ENCODE measurements around the gene RNF215.

Gene RNF215

DNA sequence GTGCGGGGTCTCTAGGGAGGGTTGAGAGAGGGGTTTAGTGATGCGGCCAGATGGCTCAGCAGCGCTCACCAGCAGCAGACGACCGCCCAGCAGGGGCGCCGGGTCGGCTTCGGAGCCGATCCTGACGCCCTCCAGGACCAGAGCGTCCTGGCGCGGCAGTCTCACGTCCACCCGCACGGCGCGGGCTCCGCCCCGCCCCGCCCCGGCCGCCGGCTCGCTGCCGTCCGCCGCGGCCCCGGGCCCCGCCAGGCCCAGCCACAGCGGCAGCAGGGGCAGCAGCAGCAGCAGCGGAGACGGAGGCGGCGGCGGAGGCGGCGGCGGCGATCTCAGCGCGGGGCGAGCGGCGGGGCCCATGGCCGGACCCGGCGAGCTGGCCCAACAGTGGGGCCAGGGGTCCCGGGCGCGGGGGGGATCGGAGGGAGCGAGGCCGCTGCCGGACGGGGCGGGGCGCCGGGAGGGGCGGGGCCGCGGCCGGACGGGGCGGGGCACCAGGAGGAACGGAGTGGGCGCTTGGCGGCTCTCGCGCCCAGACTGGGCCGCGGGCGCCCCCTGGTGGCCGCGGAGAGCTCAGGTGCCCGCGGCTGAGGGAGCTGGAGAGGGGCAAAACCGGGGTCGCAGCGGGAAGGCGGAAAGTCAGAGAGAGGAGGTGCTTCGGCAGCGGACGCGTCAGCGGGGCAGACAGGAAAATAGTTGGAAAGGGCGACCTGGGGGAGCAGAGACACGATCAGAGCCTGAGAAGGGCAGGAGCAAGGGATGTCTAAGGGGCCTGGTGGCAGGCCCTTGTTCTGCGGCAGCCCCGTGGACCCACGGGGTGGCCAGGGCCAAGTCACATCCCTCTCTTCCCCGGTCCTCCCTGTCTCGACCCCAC is at the start of gene RNF215:
Gene RNF215, minus strand, starts transcription at position 452 of the 868 bp plus-strand sequence. Its CDS starts 98 bp downstream, at position 354.
- DNase-seq, result peak in 1 of 2 experiments; percentile 63

- no peak for DNase-seq
These were observed 49.0 kb upstream of the RNF215 start for GRCh38 chr22:30436196-30436595.

- DNase-seq, result no peak
These were observed 48.5 kb upstream of the RNF215 start for GRCh38 chr22:30435674-30436126.

DNA sequence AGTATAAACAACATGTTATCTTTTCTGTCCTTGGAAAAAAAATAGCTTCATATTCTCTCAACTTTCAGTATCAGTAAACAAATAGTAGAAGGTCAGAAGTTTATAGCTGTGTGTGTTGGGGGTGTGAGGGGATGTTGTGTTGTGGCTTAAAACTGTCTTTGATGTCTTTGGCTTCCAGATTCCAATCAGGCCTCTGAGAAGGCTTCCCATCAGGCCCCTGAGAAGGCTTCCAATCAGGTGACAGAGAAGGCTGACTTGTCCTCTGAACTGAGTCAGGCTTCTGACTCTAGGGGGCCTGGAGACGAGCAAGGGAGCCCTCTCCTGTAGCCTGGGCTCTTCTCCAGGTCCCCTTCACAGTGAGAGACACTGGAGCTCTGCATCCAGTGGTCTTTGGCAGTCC is 47.6 kb upstream of the RNF215 start:
- DNase-seq, result no peak

DNA sequence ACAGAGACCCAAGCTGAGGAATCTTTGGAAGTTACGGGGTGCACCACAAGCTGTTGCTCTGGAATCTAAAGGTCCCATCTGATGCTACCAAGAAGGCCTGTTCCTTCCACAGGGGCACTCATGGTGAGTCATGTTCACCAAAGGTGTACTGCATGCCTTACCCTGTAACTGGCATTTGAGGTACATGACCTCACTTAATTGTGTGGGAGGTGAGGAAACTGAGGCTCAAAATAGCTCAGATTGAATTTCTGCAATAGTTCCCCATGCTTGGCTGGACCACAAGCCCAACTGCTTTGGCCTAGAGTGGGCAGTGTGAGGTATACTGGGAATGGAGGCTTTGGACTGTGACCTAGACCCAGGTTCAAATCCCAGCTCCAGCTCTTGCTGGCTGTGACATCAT is 46.6 kb upstream of the RNF215 start:
- no peak for DNase-seq

GRCh38 chr22:30433227-30433626 is 46.0 kb upstream of the RNF215 start:
- no peak for DNase-seq

DNA sequence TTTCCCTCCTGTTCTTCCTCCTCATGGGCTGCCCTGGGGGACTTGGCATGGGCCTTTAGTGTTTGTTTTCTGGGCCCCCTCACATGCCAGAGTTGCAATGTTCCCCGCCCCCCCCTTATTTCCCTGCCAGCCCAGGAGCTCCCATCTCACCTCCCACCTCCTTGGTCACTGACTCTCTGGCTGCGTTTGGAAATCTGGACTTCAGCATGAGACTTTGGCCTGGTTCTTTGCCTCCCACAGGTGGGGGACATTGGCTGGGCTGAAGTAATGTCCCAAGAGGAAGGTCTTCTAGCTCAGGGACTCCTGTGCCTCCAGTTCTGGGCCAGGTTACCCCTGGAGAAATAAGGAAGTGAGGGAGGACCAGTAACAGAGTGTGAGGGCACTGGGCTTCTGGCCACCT is 45.3 kb upstream of the RNF215 start:
- no peak for DNase-seq

DNA sequence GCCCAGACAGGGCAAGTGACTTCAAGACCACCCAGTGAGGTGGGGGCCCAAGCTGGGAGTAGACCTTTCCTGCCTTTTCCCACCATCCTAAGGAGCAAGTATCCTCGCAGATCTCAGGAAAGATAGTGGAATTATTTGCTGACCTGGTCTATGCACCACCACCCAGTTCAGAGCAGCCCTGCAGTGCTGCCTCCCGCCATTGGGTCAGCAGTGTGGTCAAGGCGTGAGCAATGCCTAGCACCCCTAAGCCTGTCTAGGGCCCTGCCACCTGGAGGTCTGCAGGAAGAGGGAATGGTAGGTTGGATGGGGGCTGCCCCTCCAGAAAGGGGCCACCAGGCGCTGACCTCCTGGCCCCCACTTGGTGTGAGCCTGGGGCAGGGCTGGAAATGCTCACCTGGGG is 44.9 kb upstream of the RNF215 start:
- no peak for DNase-seq

- DNase-seq, result no peak
These were observed 43.7 kb upstream of the RNF215 start for GRCh38 chr22:30430933-30431332.

DNA sequence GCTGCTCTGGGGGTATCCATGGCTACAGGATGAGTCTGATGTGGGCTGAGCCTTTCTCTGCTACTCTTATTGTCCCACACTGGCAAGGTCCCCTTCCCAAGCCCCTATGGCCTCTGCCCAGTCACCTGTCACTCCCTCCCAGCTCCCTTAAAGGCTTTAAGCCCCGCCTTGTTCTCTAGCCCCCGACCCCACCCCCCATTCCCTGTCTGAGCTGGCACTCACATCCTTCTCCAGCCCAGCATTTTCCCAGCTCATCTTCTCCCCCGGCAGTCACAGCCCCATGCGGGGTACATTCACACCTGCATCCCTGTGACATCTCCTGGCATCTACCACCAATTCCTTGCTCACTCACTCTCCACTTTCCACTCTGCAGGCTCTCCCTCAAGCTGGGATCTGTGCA is 42.7 kb upstream of the RNF215 start:
- DNase-seq, result no peak

DNA sequence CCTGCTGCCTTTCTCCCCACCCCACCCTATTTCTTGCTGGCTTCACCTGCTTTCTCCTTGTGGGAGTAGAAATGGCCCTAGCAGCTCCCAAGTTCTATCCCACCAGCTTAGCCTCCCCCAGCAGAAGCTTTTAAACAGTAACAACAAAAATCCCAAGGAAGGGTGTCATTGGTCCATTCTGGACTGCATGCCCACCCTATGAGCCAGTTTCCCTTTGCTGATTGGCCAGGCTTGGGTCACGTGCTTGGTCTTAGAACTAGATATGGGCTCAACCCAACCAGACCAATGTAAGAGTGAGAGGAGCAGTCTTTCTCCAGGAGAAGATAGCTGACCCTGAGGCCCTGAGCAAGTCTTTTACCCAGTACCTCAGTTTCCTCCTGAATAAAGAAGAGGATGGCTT is 40.7 kb upstream of the RNF215 start:
- DNase-seq, result no peak

DNA sequence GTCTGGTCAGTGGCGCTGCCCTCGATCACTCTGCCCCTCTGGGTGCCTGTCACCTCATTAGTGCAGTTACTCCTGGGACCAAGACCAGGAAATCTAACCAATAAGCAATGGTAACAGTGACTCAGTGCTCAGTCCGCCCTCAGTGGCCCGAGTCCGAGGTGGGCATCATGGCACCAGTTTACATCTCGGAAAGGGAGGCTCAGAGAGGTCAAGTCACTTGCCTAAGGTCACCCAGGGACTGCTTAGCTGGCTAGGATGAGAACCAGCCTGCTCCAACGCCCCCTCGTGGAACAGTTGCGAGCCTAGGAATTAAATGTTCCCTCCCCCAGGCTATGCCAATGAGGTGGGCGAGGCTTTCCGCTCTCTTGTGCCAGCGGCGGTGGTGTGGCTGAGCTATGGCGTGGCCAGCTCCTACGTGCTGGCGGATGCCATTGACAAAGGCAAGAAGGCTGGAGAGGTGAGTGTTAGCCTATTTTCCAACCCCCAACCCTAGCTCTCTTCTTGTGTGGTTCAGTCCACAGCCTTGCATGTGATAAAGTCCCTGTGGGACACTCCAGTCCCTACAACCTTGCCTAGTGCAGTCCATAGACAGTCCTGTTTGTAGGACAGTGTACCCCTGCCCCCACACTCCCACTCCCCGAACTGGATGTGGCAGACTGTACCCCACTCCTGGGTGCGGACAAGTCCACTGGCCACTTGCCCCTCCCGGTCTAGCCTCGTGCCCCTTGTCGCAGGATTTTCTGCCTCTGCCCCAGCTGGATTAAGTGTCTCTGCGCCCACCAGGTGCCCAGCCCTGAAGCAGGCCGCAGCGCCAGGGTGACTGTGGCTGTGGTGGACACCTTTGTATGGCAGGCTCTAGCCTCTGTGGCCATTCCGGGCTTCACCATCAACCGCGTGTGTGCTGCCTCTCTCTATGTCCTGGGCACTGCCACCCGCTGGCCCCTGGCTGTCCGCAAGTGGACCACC is 39.5 kb upstream of the RNF215 start:
- peak in 1 of 2 experiments; percentile 10 for DNase-seq

DNA sequence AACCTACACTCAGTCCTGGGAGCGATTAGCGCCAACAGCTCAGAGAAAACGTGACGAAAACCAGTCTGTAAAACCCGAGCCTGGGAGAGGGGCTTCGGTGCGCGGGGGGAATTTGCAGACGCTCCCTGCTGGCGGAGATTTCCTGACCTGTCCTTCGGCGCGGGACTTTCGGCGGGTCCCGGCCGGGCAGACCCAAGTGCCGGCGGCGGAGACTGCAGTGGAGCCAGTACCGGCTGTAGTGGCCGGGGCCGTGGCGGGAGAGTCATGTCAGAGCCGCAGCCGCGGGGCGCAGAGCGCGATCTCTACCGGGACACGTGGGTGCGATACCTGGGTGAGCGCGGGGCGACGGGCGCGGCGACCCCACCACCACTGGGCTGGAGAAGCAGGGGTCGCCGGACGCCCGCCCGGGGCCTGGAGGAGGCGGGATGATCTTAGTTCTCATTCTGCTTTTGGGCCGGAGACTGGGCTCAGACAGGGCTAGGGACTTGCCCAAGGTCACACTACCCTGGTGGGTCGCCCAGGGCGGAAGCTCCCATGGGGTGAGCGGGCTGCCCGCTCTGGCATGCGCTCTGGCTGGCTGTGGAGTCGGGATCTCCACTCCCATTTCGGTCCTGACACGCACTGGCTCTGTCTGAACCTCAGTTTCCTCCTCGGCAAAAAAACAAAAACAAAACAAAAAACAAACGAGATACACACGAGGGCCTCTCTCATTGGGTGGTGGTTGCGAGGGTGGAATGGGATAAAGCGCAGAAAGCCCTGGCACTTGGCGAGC is 38.6 kb upstream of the RNF215 start, which contains the start of gene MTFP1:
Gene MTFP1, plus strand, starts transcription at position 153 of the 772 bp plus-strand sequence. Its CDS starts 112 bp downstream, at position 265.
- DNase-seq, result no peak

DNA sequence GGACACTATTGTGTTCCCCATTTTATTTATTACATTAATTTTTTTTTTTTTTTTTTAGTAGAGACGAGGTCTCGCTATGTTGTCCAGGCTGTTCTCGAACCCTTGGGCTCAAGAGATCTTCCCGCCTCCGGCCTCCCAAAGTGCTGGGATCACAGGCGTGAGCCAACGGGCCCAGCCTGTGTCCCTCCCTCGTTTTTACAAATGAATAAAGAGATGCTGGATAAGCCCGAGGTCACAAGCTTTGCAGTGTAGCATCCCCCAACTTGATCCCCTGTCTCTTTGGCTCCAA is 38.1 kb upstream of the RNF215 start:
- no peak for DNase-seq

GRCh38 chr22:30424534-30425326 is 37.5 kb upstream of the RNF215 start:
- no peak for DNase-seq

- DNase-seq, result peak; percentile 91 to 96
These were observed 36.8 kb upstream of the RNF215 start for GRCh38 chr22:30423959-30424533.

DNA sequence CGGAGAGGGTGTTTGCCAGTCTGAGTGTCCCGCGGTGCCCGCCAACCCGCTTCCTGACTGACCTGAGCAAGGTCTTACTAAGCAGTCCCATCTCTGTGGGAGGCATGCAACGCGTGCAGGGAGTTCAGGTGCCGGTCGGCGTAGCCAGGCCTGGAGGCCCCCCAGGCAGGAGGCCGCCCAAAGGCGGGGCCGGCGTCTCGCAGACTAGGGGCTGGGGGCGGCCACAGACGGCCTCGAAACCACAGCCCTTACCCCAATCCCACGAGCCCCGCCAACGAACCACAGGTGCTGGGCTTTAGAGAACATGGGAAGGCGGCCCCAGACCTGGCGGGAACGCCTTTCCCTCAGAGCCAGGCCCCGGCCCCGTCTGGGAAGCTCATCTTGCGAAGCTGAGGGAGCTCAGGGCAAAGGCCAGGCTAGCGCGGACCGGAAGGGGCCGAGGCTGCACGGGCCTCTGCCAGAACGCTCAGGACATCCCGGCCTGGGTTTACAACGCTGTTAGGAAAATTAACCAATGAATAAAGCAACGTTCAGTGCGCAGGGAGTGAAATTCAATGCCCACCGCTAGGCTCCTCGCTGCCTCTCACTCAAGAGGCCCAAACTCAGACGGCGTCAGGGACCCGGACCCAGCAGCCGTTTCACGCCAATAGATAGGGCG is 36.2 kb upstream of the RNF215 start:
- no peak for DNase-seq

- no peak for DNase-seq
These were observed 35.5 kb upstream of the RNF215 start for GRCh38 chr22:30422481-30423300.

- no peak for DNase-seq
These were observed 34.7 kb upstream of the RNF215 start for GRCh38 chr22:30421695-30422480.

Measured in cerebellar nuclear complex (tissue), 1 donor.